NCI-H1105 treated with DMSO at 0.1 percent for 48 hours (cell line): ENCODE measurements around the gene SYCP1.
"Not testable (repeated sequence)": the region's sequence is repeated elsewhere in the genome, so short reads cannot be mapped to it uniquely, and the experiment has no call there.

Source experiments
- DNase-seq: peaks from one replicate; lab custom pipeline; 2025; lab: John Stamatoyannopoulos, UW

The SYCP1 gene

DNA sequence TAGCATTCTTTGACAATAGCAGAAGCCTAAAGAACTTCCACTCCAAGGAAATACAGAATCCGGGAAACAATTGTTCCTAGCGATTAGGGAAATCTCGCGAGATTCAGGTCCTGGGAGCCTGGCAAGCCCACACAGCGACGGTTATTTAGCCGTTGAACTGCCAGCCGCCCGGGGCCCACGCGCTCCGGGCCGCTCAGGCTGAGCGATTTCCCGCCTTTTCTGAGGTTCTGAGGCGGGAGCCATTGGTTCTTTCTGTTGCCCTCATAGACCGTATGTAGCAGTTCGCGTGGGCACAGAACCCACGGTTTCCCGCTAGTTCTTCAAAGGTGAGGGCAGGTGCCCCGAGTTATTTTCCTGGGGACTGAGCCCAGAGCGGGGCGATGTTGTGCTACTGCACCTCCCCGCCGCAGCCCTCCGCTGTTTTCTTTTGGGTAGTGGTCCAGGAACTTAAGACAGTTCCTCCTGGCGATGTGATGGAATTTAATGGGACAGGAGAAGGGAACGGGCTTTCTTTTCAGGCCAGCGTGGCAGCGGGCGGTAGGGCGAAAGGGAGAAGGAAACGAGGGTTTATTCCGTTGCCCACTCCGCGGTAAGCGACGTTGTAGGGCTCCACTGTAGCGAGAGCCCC is at the start of gene SYCP1:
SYCP1 (plus strand) TSS at position 171 of the 628 bp plus-strand sequence. CDS start 602 bp downstream, outside the sequence.
- no peak for DNase-seq

GRCh38 chr1:114819869-114820268 is 34.8 kb upstream of the SYCP1 start:
- DNase-seq, result no peak

- DNase-seq, result no peak
Measured at GRCh38 chr1:114820392-114820791, 34.3 kb upstream of the SYCP1 start.

GRCh38 chr1:114821978-114822377 is 32.7 kb upstream of the SYCP1 start:
- no peak for DNase-seq

DNA sequence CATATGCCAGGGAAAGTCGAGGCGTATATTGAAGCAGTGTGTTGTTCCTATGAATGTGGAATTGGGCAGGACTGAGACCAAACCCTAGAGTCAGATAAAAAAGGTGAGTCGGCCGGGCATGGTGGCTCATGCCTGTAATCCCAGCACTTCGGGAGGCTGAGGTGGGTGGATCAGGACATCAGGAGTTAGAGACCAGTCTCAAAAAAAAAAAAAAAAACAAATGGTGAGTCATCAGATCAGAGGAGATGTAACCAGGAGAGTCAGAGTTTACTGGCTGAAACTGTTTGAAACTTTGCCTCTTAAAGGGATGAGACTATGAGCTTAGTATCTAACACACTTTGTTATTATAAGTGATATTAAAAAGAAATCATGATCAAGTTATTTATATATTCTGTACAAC is 26.4 kb upstream of the SYCP1 start:
- no peak for DNase-seq

DNA sequence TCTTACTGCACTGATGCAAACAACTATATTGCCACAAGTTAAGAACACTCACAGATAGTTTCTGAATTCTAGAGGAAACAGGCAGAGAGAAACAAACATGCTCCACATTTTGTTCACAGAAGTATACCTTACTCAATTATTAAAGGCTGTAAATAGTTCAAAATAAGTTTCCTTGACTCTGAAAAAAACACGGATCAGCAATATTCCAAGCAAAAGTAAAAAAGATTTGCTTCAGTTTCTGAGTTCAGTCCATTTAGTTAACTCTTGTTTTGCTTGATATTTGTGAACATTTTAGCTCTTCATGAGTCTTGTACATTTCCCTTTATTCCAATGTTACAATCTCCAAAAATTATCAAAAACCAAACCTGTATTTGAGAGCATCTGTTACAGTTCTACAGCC is 24.6 kb upstream of the SYCP1 start:
- DNase-seq, result not testable (repeated sequence)

- no peak for DNase-seq
Measured at GRCh38 chr1:114831276-114831994, 23.2 kb upstream of the SYCP1 start.

- DNase-seq, result no peak
Measured at GRCh38 chr1:114832057-114832456, 22.6 kb upstream of the SYCP1 start.

- DNase-seq, result no peak
Measured at GRCh38 chr1:114833421-114833820, 21.2 kb upstream of the SYCP1 start.

- DNase-seq, result no peak
Measured at GRCh38 chr1:114844270-114844669, 10.4 kb upstream of the SYCP1 start.

GRCh38 chr1:114853584-114853983 is 1.1 kb upstream of the SYCP1 start:
- DNase-seq, result no peak

DNA sequence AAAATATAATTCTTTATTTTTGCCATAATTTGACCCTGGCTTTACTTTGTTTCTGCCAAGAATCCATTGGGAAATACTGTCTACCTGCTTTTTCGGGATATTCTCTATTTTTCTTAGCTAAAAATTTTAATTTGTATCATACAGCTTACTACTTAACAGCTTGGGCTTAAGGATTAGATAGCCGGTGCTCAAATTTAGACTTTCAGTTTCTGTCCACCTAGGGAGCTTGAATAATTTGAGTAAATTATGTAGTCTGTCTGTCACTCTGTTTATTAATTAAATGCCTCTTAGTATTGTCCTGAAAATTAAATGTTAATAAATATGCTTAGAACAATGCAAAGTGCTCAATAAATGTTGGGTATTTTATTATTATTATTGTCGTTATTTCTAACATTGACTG is 6.7 kb downstream of the SYCP1 start:
- no peak for DNase-seq

DNA sequence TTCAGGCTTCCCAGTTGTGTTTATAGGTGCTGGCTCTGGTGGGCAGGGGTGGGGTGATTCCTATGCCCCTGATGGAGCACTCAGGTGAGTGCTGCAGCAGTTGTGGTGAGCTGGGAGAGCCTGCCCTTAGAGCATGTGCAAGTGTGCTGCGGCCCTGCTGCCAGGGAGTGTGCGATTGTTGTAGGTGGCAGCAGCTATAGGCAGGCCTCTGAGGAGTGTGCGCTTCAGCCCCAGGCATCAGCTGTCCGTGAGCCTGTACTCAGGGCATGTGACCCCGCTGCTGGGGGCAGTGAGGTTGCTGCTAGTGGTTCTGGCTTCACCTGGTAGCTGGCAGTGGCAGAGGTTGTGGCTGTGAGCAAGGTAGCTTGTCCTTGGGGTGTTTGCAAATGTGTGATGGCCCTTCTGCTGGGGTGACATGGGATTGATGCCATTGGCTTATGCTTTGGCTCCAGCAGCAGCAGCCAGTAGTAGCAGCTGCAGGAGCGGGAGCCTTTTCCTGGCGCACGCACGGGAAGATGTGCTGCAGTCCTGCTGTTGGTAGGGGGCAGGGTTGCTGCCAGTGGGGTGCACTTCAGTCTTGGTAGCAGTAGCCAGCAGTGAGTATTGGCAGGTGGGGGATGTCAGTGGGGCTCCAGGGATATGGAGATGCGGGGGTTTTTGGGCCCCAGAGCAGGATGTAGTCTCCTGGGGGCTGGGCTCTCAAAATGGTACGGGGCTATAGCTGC is 37.7 kb downstream of the SYCP1 start:
- no peak for DNase-seq

DNA sequence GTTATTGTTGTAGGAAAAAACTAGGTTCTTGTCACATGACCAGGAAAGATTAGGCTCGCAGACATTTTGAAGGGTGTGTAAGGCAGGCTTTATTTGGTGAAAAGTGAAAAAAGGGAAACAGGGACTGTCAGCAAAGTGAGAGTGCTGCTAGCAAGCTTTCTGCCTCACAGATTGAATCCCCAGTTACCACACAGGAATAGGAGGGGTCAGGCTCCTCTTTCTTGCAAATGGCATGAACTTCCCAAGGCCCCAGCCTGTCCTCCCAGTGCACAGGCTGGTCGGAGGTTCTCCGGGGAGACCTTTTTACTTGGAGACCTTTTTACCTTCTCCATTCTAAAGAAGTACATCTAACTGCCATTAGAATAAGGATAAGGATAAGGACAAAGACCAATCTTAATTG is 42.1 kb downstream of the SYCP1 start:
- DNase-seq, result no peak

- no peak for DNase-seq
Measured at GRCh38 chr1:114901814-114902213, 47.2 kb downstream of the SYCP1 start.

DNA sequence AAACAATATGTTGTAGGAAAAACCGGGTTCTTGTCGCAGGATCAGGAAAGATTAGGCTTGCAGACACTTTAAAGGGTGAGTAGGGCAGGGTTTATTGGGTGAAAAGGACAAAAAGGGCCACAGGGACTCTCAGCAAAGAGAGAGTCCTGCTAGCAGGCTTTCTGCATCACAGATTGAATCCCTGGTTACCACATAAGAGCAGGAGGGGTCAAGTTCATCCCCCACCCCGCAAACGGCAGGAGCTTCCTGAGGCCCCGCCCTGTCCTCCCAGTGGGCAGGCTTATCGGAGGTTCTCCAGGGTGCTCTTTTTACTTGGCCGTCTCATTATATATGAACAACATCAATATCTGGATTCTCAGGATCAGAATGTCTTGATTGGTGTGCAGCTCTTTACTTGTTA is 47.7 kb downstream of the SYCP1 start:
- no peak for DNase-seq

GRCh38 chr1:114903480-114903879 is 48.8 kb downstream of the SYCP1 start:
- no peak for DNase-seq

- DNase-seq, result not testable (repeated sequence)
Measured at GRCh38 chr1:114915720-114916119, 61.1 kb downstream of the SYCP1 start.

DNA sequence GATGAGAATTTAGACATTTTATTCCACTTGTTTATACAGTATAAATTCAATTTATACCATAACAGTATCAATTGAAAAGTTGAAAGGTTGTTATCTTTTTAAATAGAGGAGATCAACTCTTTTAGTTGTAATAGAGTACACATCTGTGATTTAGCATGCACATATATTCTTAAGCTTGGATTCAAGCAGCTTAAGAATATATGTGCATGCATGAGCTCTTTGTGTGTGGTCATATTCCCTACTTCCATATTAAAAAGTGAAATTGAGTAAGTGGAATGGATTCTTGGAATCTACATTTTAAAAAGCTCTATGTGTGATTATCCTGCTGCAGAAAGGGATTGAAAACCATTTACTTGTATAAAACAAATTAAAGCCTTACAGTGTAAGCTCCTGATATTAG is 71.9 kb downstream of the SYCP1 start:
- no peak for DNase-seq

GRCh38 chr1:114927401-114927800 is 72.7 kb downstream of the SYCP1 start:
- no peak for DNase-seq

DNA sequence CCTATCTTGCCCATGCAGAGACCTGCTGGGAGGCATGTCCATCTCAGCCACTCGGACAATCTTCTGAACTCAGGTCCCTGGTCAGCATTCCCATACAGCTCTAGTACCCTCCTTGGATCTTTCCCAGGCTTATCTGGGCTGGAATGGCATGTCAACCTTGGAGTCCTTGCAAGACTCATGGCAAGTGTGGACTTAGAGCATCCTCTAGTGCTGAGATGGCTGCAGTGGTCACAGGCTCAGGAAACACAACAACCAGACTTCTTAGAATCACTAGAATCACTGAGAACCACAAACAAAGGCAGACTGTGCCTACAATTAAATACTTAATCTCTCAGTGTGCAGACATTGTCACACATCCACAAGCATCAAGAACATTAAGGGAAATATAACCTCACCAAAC is 101.9 kb downstream of the SYCP1 start:
- DNase-seq, result no peak

DNA sequence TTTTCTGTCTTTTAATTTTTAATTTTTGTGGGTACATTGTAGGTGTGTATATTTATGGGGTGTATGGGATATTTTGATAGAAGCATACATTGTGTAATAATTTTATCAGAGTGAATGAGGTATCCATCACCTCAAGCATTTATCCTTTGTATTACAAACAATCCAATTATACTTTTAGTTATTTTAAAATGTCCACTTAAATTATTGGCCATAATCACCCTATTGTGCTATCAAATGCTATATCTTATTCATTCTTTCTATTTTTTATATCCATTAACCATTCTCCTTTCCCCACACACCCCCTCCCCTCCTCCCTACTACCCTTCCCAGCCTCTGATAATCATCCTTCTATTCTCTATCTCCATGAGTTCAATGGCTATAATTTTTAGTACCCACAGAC is 104.8 kb downstream of the SYCP1 start:
- DNase-seq, result no peak

DNA sequence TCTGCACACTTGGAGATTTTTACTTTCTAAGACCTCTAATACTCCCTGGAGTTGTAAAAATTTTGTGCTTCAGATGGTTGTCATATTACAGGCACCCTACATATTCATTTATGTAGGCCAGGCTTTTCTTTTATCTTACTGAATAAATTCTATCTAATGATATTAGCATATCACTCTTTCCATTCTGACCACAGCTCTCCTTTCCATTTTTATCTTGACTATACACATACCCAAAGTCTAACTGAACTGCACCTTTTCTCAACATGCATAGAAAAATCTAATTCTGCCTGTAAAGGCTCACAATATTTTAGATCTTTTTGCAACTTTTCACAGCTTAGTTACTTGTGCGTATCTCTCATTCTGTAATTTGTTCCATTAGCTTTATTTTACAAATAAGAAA is 122.2 kb downstream of the SYCP1 start:
- DNase-seq, result no peak
